ENCODE measurements around the gene CDK14. TPM values are rescaled to one million over a fixed set of nuclear protein-coding genes. Genes with fewer than 3 reads are reported as not detected.
A peak's percentile ranks its signal among the peaks of the same experiment; 100 is the strongest.

CDK14 gene
- total and polyA plus RNA-seq, 2 of the 8 experiments (the other 6 are each of a cell fraction or from before 2014, with no cell fraction given) = 5.5 to 47.3 TPM

DNA sequence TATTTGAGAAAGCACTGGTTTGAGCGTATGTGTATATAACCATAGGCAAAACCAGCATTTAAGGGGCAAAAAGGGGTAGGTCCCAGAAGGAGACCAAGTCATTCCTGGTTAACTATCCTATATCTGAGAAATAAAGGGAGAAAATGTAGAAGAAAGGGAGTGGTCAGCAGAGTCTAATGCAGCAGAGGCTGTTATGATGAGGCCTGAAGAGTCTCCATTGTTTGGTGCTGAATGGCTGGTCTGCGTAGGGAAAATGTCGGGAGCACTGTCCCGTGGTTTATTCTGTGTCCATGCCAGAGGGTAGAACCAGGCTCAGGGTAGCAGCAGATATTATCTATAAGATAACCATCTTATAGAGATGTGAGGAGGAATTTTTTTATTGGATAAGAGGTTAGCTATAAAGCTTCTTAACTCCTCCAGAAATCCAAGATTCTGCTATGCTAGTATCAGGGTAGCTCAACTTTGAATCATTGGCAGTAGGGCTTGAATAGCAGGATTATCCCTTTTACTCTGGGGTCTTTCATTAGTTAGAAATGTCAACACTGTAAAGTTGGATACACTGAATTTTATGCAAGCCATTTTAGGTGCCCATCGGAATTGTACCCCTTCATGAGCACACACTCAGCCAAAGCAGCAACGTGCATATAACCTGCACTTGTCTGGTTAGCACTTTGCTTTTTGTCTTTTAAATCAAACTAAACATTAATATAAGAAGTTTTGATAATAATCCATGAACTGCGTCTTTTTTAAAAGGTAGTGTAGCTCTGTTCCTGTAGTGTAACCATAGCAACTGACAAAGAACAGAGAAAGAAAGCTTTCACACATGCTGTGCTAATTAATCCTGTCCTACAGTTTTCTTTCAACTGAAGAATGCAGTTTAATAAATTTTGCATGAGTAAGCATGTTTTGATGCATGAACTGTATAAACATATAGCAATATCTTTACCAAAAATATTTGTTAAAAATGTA, 356.1 kb downstream of the CDK14 start:
- Histone ChIP-seq H2BK15ac (ENCODE audit: low read length) (no peak overlapping the region), H3K56ac (replicated peaks; ENCODE audit: insufficient read length, low read depth, low read length) (no peak overlapping the region), H4K5ac (ENCODE audit: insufficient read length, low read depth, low read length) (peak overlapping the region; percentile 62), H3K9me3 (ENCODE audit: insufficient read depth in 2 of 2, low read depth in 1 of 2, low read length in 1 of 2) (no peaks in the 10 kb centered on the region), H3K14ac (ENCODE audit: insufficient read length) (no peak overlapping the region), H3K79me1 (ENCODE audit: low read depth, low read length) (no peaks in the 10 kb centered on the region), H3K4me3 (ENCODE audit: extremely low read depth in 1 of 4, insufficient read depth in 2 of 4, low read depth in 3 of 4, low read length in 4 of 4) (peak overlapping the region in 3 of 4 experiments; percentile 7 to 33 (median 19); a peak in 3 of 8 replicates), H2BK120ac (replicated peaks; ENCODE audit: low read depth, low read length) (peak overlapping the region; percentile 25), H2BK5ac (ENCODE audit: low read depth, low read length) (no peak overlapping the region; the same call in 1 of the 2 replicates), H3K4ac (replicated peaks; ENCODE audit: insufficient read length, low read depth, low read length) (no peak overlapping the region), H3K23me2 (ENCODE audit: low read depth, low read length) (no peaks in the 10 kb centered on the region), H2BK20ac (ENCODE audit: low read length) (no peak overlapping the region), H2BK12ac (ENCODE audit: low read depth, low read length) (peak overlapping the region; percentile 62; the same call in 1 of the 2 replicates), H3K4me1 (replicated peaks in 1 of 4; ENCODE audit: control insufficient read depth in 3 of 4, insufficient read depth in 4 of 4, low read length in 3 of 4) (peaks cover 0 to 19% (median 5%) of the 10 kb centered on the region in 4 experiments; a peak in 3 of 7 replicates), H2AK5ac (ENCODE audit: low read depth, low read length) (no peak overlapping the region), H3K18ac (ENCODE audit: extremely low read depth, low read length) (peak overlapping the region; percentile 81; the same call in 1 of the 2 replicates), H3K23ac (ENCODE audit: insufficient read length) (no peak overlapping the region), H4K91ac (replicated peaks; ENCODE audit: insufficient read length, low read length) (no peak overlapping the region), H4K20me1 (replicated peaks in 1 of 2; ENCODE audit: control insufficient read depth in 1 of 2, insufficient read depth in 2 of 2, low read length in 2 of 2) (no peaks in the 10 kb centered on the region), H4K8ac (ENCODE audit: extremely low read depth, insufficient read depth, low read length) (no peak overlapping the region), H3K27ac (ENCODE audit: low read depth, low read length) (peak overlapping the region; percentile 5; the same call in 1 of the 2 replicates), H3K36me3 (ENCODE audit: control insufficient read depth in 2 of 4, insufficient read depth in 4 of 4, low read length in 3 of 4) (no peaks in the 10 kb centered on the region; a peak in 1 of 8 replicates), H3K4me2 (ENCODE audit: insufficient read depth in 1 of 2, low read depth in 2 of 2, low read length in 2 of 2) (peak overlapping the region; percentile 29 to 76; a peak in 3 of 4 replicates), H3K79me2 (ENCODE audit: control insufficient read depth in 1 of 2, insufficient read depth in 2 of 2, low read length in 2 of 2) (no peaks in the 10 kb centered on the region), H3K27me3 (replicated peaks in 1 of 4; ENCODE audit: control insufficient read depth in 3 of 4, extremely low read depth in 1 of 4, insufficient read depth in 3 of 4, low read length in 3 of 4) (no peaks in the 10 kb centered on the region), H2AFZ (ENCODE audit: low read length) (no peak overlapping the region), H3K9ac (replicated peaks in 1 of 4; ENCODE audit: extremely low read depth in 1 of 4, low read depth in 3 of 4, low read length in 3 of 4) (no peak overlapping the region)
- CTCF ChIA-PET (ENCODE audit: partially characterized antibody) = interaction anchor here (0.6 to 1.2 kb wide), 2 partner anchors 11 to 196 kb away, joined by 3 to 5 read pairs; no protein-coding TSS in a partner anchor
- FAIRE-seq (peak; percentile 69), DNase-seq (ENCODE audit: low read depth in 1 of 2, low spot score in 2 of 2) (no peak)
- 52% methylated on average over 7 of the region's 7 CpGs; no CpG with 5 or more reads in 1 of the 2 experiments for WGBS, 2 experiments (ENCODE audit: extremely low coverage in 1 of 2, insufficient coverage in 1 of 2, insufficient read length in 1 of 2, insufficient replicate concordance in 2 of 2, low coverage in 1 of 2, low lambda C conversion rate in 2 of 2, missing lambda C conversion rate in 1 of 2)
- POLR2A ChIA-PET (ENCODE audit: partially characterized antibody) = no interaction called here
- TF ChIP-seq EP300 (IDR thresholded peaks at IDR 0.05; ENCODE audit: borderline replicate concordance in 1 of 2, low read depth in 2 of 2, low read length in 2 of 2) (peak in 1 of 2 experiments; percentile 80; a peak in 1 of 3 replicates), GABPA (IDR thresholded peaks at IDR 0.05; ENCODE audit: borderline replicate concordance, insufficient read depth, low read length) (no peak), JUN (IDR thresholded peaks at IDR 0.05; ENCODE audit: low read depth, low read length) (no peak), TAF1 (IDR thresholded peaks at IDR 0.05; ENCODE audit: low read depth, low read length) (no peak), MAFK (IDR thresholded peaks at IDR 0.05; ENCODE audit: low read depth, low read length) (peak; percentile 68), TBP (IDR thresholded peaks at IDR 0.05; ENCODE audit: low read depth, low read length) (no peak), NANOG (IDR thresholded peaks at IDR 0.05; ENCODE audit: insufficient read depth, low read depth, low read length, poor library complexity, severe bottlenecking) (peak; percentile 28), BCL11A (IDR thresholded peaks at IDR 0.05; ENCODE audit: low read depth in 2 of 2, low read length in 2 of 2) (peak in 1 of 2 experiments; percentile 94)
